IMR-90 (cell line): ENCODE measurements around the gene THBS4. TPM values are rescaled to one million over a fixed set of nuclear protein-coding genes. Genes with fewer than 3 reads are reported as not detected.

ENCODE experiments used
- ATAC-seq: fragments of 200-7000 bp; cut with Tn5 transposase; 2 replicates; pipeline ENCODE4 v1.9.1; 2020; ENCODE audit warnings: low read depth, mild to moderate bottlenecking, moderate library complexity
- BruUV-seq: library from RNA; stranded (reverse); fragments of 400-500 nt; replicated peaks from 2 replicates; lab custom pipeline; 2021; lab: Mats Ljungman, UMichigan
- CTCF ChIA-PET: fragments of 300-600 bp; formaldehyde crosslinking; extraction: SDS; loops from one replicate; lab custom pipeline; 2021; ENCODE audit warnings: antibody characterized with exemption; lab: Yijun Ruan, JAX
- POLR2A ChIA-PET: fragments of 300-600 bp; sonication (Branson Sonifier 250); formaldehyde crosslinking; loops from one replicate; lab custom pipeline; 2022; ENCODE audit warnings: antibody characterized with exemption; ENCODE audit not compliant: unreplicated experiment; lab: Charles Lee
- DNase-seq: peaks from one replicate; pipeline ENCODE4 v3.0.0; 2013
- H2AFZ ChIP-seq: replicated peaks from 2 replicates; pipeline ENCODE3; 2013; ENCODE audit warnings: low read length, mild to moderate bottlenecking; ENCODE audit not compliant: poor library complexity
- H2AK5ac ChIP-seq: 2 replicates; pipeline ENCODE4 v1.6.1; 2013; ENCODE audit warnings: low read depth, low read length, inconsistent platforms
- H2AK9ac ChIP-seq: replicated peaks from 2 replicates; pipeline ENCODE3; 2013; ENCODE audit warnings: mild to moderate bottlenecking, low read depth, low read length, moderate library complexity; ENCODE audit not compliant: poor library complexity
- H2BK120ac ChIP-seq: 2 replicates; pipeline ENCODE4 v1.6.1; 2013; ENCODE audit warnings: low read depth, low read length, inconsistent platforms
- H2BK15ac ChIP-seq: 3 replicates; pipeline ENCODE4 v1.6.1; 2013; ENCODE audit warnings: low read depth, low read length, inconsistent platforms
- H2BK20ac ChIP-seq: 2 replicates; pipeline ENCODE4 v1.6.1; 2013; ENCODE audit warnings: low read depth, mild to moderate bottlenecking, inconsistent platforms, low read length, moderate library complexity
- H2BK5ac ChIP-seq: 2 replicates; pipeline ENCODE4 v1.6.1; 2013; ENCODE audit warnings: mild to moderate bottlenecking, low read depth, low read length, inconsistent platforms; ENCODE audit not compliant: poor library complexity, severe bottlenecking
- H3K14ac ChIP-seq: replicated peaks from 2 replicates; pipeline ENCODE4 v1.6.1; 2013; ENCODE audit warnings: low read depth, low read length, inconsistent platforms
- H3K18ac ChIP-seq: 2 replicates; pipeline ENCODE4 v1.6.1; 2013; ENCODE audit warnings: low read depth, low read length, control low read depth
- H3K23ac ChIP-seq: 2 replicates; pipeline ENCODE4 v1.6.1; 2013; ENCODE audit warnings: low read depth, low read length, inconsistent platforms
- H3K27ac ChIP-seq: 2 replicates; pipeline ENCODE4 v1.5.1; 2013; ENCODE audit warnings: mild to moderate bottlenecking, control low read depth, low read length; ENCODE audit not compliant: insufficient read depth
- H3K27me3 ChIP-seq: 2 replicates; pipeline ENCODE4 v1.6.1; 2013; ENCODE audit warnings: low read length; ENCODE audit not compliant: control insufficient read depth, insufficient read depth
- H3K36me3 ChIP-seq: 2 replicates; pipeline ENCODE4 v1.6.1; 2013; ENCODE audit warnings: low read length, mixed read lengths; ENCODE audit not compliant: control insufficient read depth, insufficient read depth
- H3K4ac ChIP-seq: 2 replicates; pipeline ENCODE4 v1.6.1; 2013; ENCODE audit warnings: low read depth, low read length, inconsistent platforms
- H3K4me1 ChIP-seq: 2 replicates; pipeline ENCODE4 v1.6.1; 2013; ENCODE audit warnings: low read length, mixed read lengths; ENCODE audit not compliant: control insufficient read depth, insufficient read depth
- H3K4me2 ChIP-seq: 2 replicates; pipeline ENCODE4 v1.6.1; 2013; ENCODE audit warnings: low read depth, mild to moderate bottlenecking, control low read depth, low read length, moderate library complexity
- H3K4me3 ChIP-seq: 2 replicates; pipeline ENCODE4 v1.5.1; 2013; ENCODE audit warnings: low read depth, mild to moderate bottlenecking, control low read depth, low read length, moderate library complexity; ENCODE audit not compliant: insufficient read depth
- H3K56ac ChIP-seq: 2 replicates; pipeline ENCODE4 v1.6.1; 2013; ENCODE audit warnings: low read length, inconsistent platforms; ENCODE audit not compliant: insufficient read depth; ENCODE audit errors: extremely low read depth
- H3K79me1 ChIP-seq, 2 experiments: 2 replicates each; pipeline ENCODE4 v1.6.1; 2013; ENCODE audit warnings: low read length in 2 of 2, inconsistent platforms in 1 of 2, low read depth in 1 of 2
- H3K9ac ChIP-seq: 2 replicates; pipeline ENCODE4 v1.6.1; 2013; ENCODE audit warnings: low read depth, low read length, control low read depth
- H3K9me1 ChIP-seq: 2 replicates; pipeline ENCODE4 v1.6.1; 2013; ENCODE audit warnings: low read length, inconsistent platforms; ENCODE audit not compliant: insufficient read depth
- H3K9me3 ChIP-seq: 2 replicates; pipeline ENCODE4 v1.6.1; 2013; ENCODE audit warnings: low read length; ENCODE audit not compliant: control insufficient read depth, insufficient read depth
- H4K20me1 ChIP-seq: 2 replicates; pipeline ENCODE4 v1.6.1; 2013; ENCODE audit warnings: low read length, inconsistent platforms; ENCODE audit not compliant: insufficient read depth
- H4K5ac ChIP-seq: 2 replicates; pipeline ENCODE4 v1.6.1; 2013; ENCODE audit warnings: mild to moderate bottlenecking, low read depth, low read length, control low read depth
- H4K8ac ChIP-seq, 2 experiments: 2 replicates each; pipeline ENCODE4 v1.6.1; 2013; ENCODE audit warnings: low read depth in 2 of 2, low read length in 2 of 2, control low read depth in 1 of 2, inconsistent platforms in 1 of 2
- H4K91ac ChIP-seq: 2 replicates; pipeline ENCODE4 v1.6.1; 2013; ENCODE audit warnings: low read depth, low read length, inconsistent platforms; ENCODE audit not compliant: insufficient read depth
- CEBPB ChIP-seq: IDR thresholded peaks from 2 replicates; pipeline ENCODE4 v1.6.1; 2012; ENCODE audit warnings: low read depth, low read length, improper control_type of control experiment
- CTCF ChIP-seq: conservative IDR thresholded peaks from 2 replicates; pipeline ENCODE4 v1.5.1; 2012; ENCODE audit warnings: mild to moderate bottlenecking, low read depth, low read length, improper control_type of control experiment
- ELK1 ChIP-seq: fragments of 150-350 bp; IDR thresholded peaks from 2 replicates; pipeline ENCODE4 v1.6.1; 2016; ENCODE audit warnings: low read depth, mild to moderate bottlenecking, low read length, moderate library complexity, borderline replicate concordance
- MAZ ChIP-seq: IDR thresholded peaks from 2 replicates; pipeline ENCODE4 v1.6.1; 2012; ENCODE audit warnings: low read depth, mild to moderate bottlenecking, low read length, improper control_type of control experiment, moderate library complexity, borderline replicate concordance
- POLR2A ChIP-seq: IDR thresholded peaks from 2 replicates; pipeline ENCODE4 v1.6.1; 2012; ENCODE audit warnings: mild to moderate bottlenecking, low read depth, low read length
- RAD21 ChIP-seq: IDR thresholded peaks from 2 replicates; pipeline ENCODE4 v1.6.1; 2012; ENCODE audit warnings: low read length, improper control_type of control experiment
- SMC3 ChIP-seq: fragments of 150-350 bp; IDR thresholded peaks from 2 replicates; pipeline ENCODE4 v1.6.1; 2016; ENCODE audit warnings: low read depth, mild to moderate bottlenecking, antibody characterized with exemption, low read length, moderate library complexity
- WGBS, 2 experiments: methylation state at CpG; one replicate each; pipeline versions ENCODE4 v1.1.5 to v1.1.7; 2013; ENCODE audit warnings: missing lambda C conversion rate in 2 of 2; ENCODE audit not compliant: insufficient read length in 1 of 2; ENCODE audit errors: extremely low coverage in 2 of 2; 5-methylcytosine and 5-hydroxymethylcytosine counted together
- dilution Hi-C: fragments of 300-500 bp; cut with HindIII; formaldehyde crosslinking; loops from one replicate; pipeline ENCODE4 v1.14.3; 2018; ENCODE audit warnings: low sequenced_read_pairs; ENCODE audit not compliant: unreplicated experiment
- in situ Hi-C: fragments of 300-500 bp; cut with MboI; formaldehyde crosslinking; loops from 3 replicates; pipeline ENCODE4 v1.14.3; 2019; ENCODE audit warnings: low sequenced_read_pairs, inconsistent platforms, mixed read lengths
- intact Hi-C: fragments of 100-400 bp; cut with micrococcal nuclease; formaldehyde crosslinking; loops from 2 replicates; pipeline ENCODE4 v1.10.0; 2022
- polyA plus RNA-seq, 3 experiments: library from polyadenylated mRNA; depleted of rRNA; stranded (reverse); fragments of >200 nt; gene quantifications; 2 replicates each; pipeline ENCODE4 v1.2.3, GENCODE V29; 2012; ENCODE audit warnings: low replicate concordance in 1 of 3
- total RNA-seq: library from RNA; depleted of rRNA; stranded (reverse); fragments of >200 nt; gene quantifications from 2 replicates; pipeline ENCODE4 v1.2.3, GENCODE V29; 2012

Gene THBS4
- total and polyA plus RNA-seq, 2 of the 4 experiments (the other 2 are of a cell fraction), result 0.90 to 0.92 TPM

DNA sequence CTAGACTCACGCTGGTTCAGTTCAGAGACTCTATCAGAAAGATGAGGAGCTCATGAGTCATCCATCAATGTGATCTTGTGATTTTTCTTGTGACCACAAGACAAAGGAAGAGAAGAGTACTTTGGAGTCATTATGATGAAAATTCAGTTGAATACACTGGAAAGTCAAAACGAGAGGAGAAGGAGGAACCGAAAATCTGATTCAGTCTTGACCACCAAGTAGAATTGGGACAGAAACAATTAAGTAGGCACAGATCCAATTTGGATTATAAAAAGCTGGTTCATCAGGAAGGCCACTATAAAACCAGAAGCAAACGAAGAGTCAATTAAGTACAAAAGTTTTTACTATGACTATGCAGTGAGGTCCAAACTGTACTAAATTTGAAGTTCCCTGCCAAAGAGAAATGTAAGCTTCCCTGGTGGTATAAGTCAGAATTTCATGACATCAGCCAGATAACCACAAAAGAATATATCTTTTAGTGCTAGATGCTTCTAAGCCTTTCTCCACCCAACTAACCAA lies 90.9 kb downstream of the THBS4 start:
- dilution Hi-C loops, result no loop called here
- Histone ChIP-seq H2BK120ac (no peak overlapping the region), H3K79me1 (no peaks in the 10 kb centered on the region), H3K56ac (no peak overlapping the region), H2AFZ (no peak overlapping the region), H4K20me1 (no peaks in the 10 kb centered on the region), H2AK9ac (no peak overlapping the region), H2BK15ac (no peak overlapping the region), H3K27ac (no peak overlapping the region), H3K36me3 (no peaks in the 10 kb centered on the region), H2BK20ac (no peak overlapping the region), H4K8ac (no peak overlapping the region), H3K23ac (no peak overlapping the region), H3K14ac (no peak overlapping the region), H3K4me2 (no peak overlapping the region), H3K4me3 (no peak overlapping the region), H3K9me3 (no peaks in the 10 kb centered on the region; the same call in 1 of the 2 replicates), H4K5ac (no peak overlapping the region), H3K4me1 (no peaks in the 10 kb centered on the region), H3K9ac (no peak overlapping the region), H3K27me3 (peaks cover 4% of the 10 kb centered on the region; the same call in 1 of the 2 replicates), H4K91ac (no peak overlapping the region), H3K18ac (no peak overlapping the region), H2BK5ac (no peak overlapping the region), H3K4ac (no peak overlapping the region), H3K9me1 (no peaks in the 10 kb centered on the region), H2AK5ac (no peak overlapping the region)
- ChIA-PET CTCF (interaction anchor here (0.6 to 1.2 kb wide), 3 partner anchors 19 to 751 kb away, joined by 3 to 4 read pairs (median 4); no protein-coding TSS in a partner anchor), POLR2A (no interaction called here)
- DNase-seq (peak; percentile 48), ATAC-seq (no peak)
- WGBS, 2 experiments, result 100% methylated on average over 1 of the region's 4 CpGs; no CpG with 5 or more reads in 1 of the 2 experiments
- intact Hi-C loops, result no loop called here
- no TSS peak for BruUV-seq
- no peak for TF ChIP-seq ELK1
- TF ChIP-seq CEBPB, result no peak
- no peak for TF ChIP-seq POLR2A
- no peak for TF ChIP-seq RAD21
- TF ChIP-seq SMC3, result no peak
- no peak for TF ChIP-seq CTCF
- no peak for TF ChIP-seq MAZ
- in situ Hi-C loops, result no loop called here
